ENCODE measurements around the gene IRX4.

IRX4 gene

GRCh38 chr5:1882337-1883119, at the start of gene IRX4:
TSS of gene IRX4 (minus strand) at chr5:1882925. CDS start at chr5:1882647, 278 bp downstream.
- no peak for DNase-seq

- no peak for DNase-seq
Measured at GRCh38 chr5:1931604-1932231, 49.0 kb upstream of the IRX4 start.

GRCh38 chr5:1930880-1931603, 48.3 kb upstream of the IRX4 start:
- no peak for DNase-seq

- DNase-seq = no peak
Measured at GRCh38 chr5:1930501-1930879, 47.8 kb upstream of the IRX4 start.

GRCh38 chr5:1929108-1929991, 46.6 kb upstream of the IRX4 start:
- DNase-seq = no peak

- DNase-seq = no peak
Measured at GRCh38 chr5:1926471-1927341, 44.0 kb upstream of the IRX4 start.

GRCh38 chr5:1926071-1926440, 43.3 kb upstream of the IRX4 start:
- DNase-seq = no peak

GRCh38 chr5:1925111-1926070, 42.7 kb upstream of the IRX4 start:
- DNase-seq = no peak

- no peak for DNase-seq
Measured at GRCh38 chr5:1923766-1924165, 41.0 kb upstream of the IRX4 start.

- no peak for DNase-seq
Measured at GRCh38 chr5:1923341-1923740, 40.6 kb upstream of the IRX4 start.

- DNase-seq = no peak
Measured at GRCh38 chr5:1921711-1922110, 39.0 kb upstream of the IRX4 start.

- DNase-seq = no peak
Measured at GRCh38 chr5:1919750-1920149, 37.0 kb upstream of the IRX4 start.

- DNase-seq = no peak
Measured at GRCh38 chr5:1919209-1919566, 36.5 kb upstream of the IRX4 start.

- no peak for DNase-seq
Measured at GRCh38 chr5:1918488-1919208, 35.9 kb upstream of the IRX4 start.

GRCh38 chr5:1917830-1918487, 35.2 kb upstream of the IRX4 start:
- DNase-seq = no peak

- no peak for DNase-seq
Measured at GRCh38 chr5:1916041-1917001, 33.6 kb upstream of the IRX4 start.

GRCh38 chr5:1915316-1915715, 32.6 kb upstream of the IRX4 start:
- no peak for DNase-seq

GRCh38 chr5:1914471-1914870, 31.7 kb upstream of the IRX4 start:
- DNase-seq = no peak
